Smooth muscle cell (in vitro differentiated cells): ENCODE results near the gene HIF1A. TPM values are rescaled to one million over a fixed set of nuclear protein-coding genes. Genes with fewer than 3 reads are reported as not detected.
"Not testable (repeated sequence)": the region's sequence is repeated elsewhere in the genome, so short reads cannot be mapped to it uniquely, and the experiment has no call there.

Source experiments
- DNase-seq: peaks from one replicate; lab custom pipeline; 2025; ENCODE audit not compliant: unreplicated experiment; lab: John Stamatoyannopoulos, UW
- H2AFZ ChIP-seq: fragments of 200-600 bp; sonication (generic); 2 replicates; pipeline ENCODE4 v1.6.0; 2016; ENCODE audit warnings: antibody characterized with exemption, low read depth, mild to moderate bottlenecking
- H3F3A ChIP-seq: fragments of 200-600 bp; sonication (generic); 2 replicates; pipeline ENCODE4 v1.6.0; 2017; ENCODE audit warnings: antibody characterized with exemption, low read depth
- H3K27ac ChIP-seq: fragments of 200-600 bp; sonication (generic); 2 replicates; pipeline ENCODE4 v1.5.1; 2016; ENCODE audit warnings: low read depth, mild to moderate bottlenecking
- H3K27me3 ChIP-seq: fragments of 200-600 bp; sonication (generic); 2 replicates; pipeline ENCODE4 v1.6.1; 2016; ENCODE audit warnings: low read depth, mild to moderate bottlenecking
- H3K36me3 ChIP-seq: fragments of 200-600 bp; sonication (generic); 2 replicates; pipeline ENCODE4 v1.5.1; 2016; ENCODE audit warnings: low read depth
- H3K4me1 ChIP-seq: fragments of 200-600 bp; sonication (generic); 2 replicates; pipeline ENCODE4 v1.5.1; 2016; ENCODE audit warnings: low read depth
- H3K4me2 ChIP-seq: fragments of 200-600 bp; sonication (generic); 2 replicates; pipeline ENCODE4 v1.6.0; 2016; ENCODE audit warnings: mild to moderate bottlenecking
- H3K4me3 ChIP-seq: fragments of 200-600 bp; sonication (generic); 2 replicates; pipeline ENCODE4 v1.5.1; 2016; ENCODE audit warnings: mild to moderate bottlenecking
- H3K79me2 ChIP-seq: fragments of 200-600 bp; sonication (generic); 2 replicates; pipeline ENCODE4 v1.6.0; 2016; ENCODE audit warnings: low read depth, mild to moderate bottlenecking
- H3K9ac ChIP-seq: fragments of 200-600 bp; sonication (generic); 2 replicates; pipeline ENCODE4 v1.6.0; 2016; ENCODE audit warnings: low read depth
- H3K9me3 ChIP-seq: fragments of 200-600 bp; sonication (generic); replicated peaks from 2 replicates; pipeline ENCODE4 v1.5.1; 2016; ENCODE audit warnings: low read depth
- H4K20me1 ChIP-seq: fragments of 200-600 bp; sonication (generic); 2 replicates; pipeline ENCODE4 v1.6.0; 2016; ENCODE audit warnings: low read depth
- WGBS: methylation state at CpG from one replicate; pipeline ENCODE4 v1.1.7; 2016; ENCODE audit warnings: low lambda C conversion rate; 5-methylcytosine and 5-hydroxymethylcytosine counted together
- polyA plus RNA-seq: library from polyadenylated mRNA; unstranded; fragments of >200 nt; fragmentation: Nextera tagmentation; extraction: Ambion mirVana; gene quantifications from 2 replicates; pipeline ENCODE4 v1.2.1, GENCODE V29; 2016
- total RNA-seq: library from RNA; depleted of rRNA; stranded (reverse); fragments of >200 nt; gene quantifications from 2 replicates; pipeline ENCODE4 v1.2.3, GENCODE V29; 2014
- TF ChIP-seq, protein P1 (sequence below): fragments of 200-600 bp; sonication (generic); IDR thresholded peaks from 2 replicates; pipeline ENCODE4 v1.5.1; 2017; ENCODE audit warnings: borderline replicate concordance, mild to moderate bottlenecking, antibody characterized with exemption; ENCODE audit not compliant: insufficient read depth, poor library complexity, severe bottlenecking

The HIF1A gene
- total and polyA plus RNA-seq, 2 experiments from 2014 or later, result 140 to 376 TPM

DNA sequence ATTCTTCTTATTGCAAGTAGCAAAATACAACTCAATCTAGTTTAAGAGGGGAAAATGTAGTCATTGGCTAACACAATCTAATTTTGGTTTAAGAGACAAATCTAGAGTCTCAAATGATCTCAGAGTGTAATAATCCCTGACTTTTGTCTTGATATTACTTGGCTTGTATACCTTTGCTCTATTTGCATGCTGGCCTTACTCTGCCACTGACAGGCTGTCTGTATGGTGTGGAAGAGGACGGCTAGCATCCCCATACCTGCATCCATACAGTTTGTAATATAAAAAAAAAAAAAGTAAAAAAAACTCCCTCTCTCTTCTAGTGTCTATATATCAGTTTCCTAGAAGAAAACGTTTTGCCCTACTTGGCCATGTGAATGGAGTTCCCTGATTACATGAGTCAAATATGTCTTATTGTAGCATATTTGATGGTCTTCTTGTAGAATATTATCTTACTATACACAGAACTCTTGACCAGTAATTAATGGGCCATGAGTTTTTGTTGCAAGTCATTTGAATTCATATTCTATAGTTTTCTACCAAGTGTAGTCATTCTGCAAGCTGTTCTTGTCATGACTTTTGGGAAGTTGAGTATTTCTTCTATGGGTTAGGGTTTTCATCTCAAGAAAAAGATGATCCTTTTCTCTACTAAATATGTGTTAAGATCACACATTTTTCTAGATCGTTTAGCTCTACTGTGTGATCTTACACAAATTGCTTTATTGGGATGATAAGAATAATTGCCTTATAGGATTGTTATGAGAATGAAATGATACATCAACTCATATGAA, 8.2 kb downstream of the HIF1A start:
- Histone ChIP-seq H3K36me3 (no peaks in the 10 kb centered on the region), H3K27ac (peak overlapping the region; percentile 94), H3K4me2 (peak overlapping the region; percentile 63), H3K9me3 (no peaks in the 10 kb centered on the region), H3K4me1 (peaks cover 66% of the 10 kb centered on the region), H3K27me3 (no peaks in the 10 kb centered on the region), H3K79me2 (peaks cover 96% of the 10 kb centered on the region), H3K9ac (no peak overlapping the region), H3K4me3 (no peak overlapping the region), H3F3A (peaks cover 4% of the 10 kb centered on the region), H2AFZ (no peak overlapping the region), H4K20me1 (peaks cover 96% of the 10 kb centered on the region)
- TF ChIP-seq, protein P1, sequence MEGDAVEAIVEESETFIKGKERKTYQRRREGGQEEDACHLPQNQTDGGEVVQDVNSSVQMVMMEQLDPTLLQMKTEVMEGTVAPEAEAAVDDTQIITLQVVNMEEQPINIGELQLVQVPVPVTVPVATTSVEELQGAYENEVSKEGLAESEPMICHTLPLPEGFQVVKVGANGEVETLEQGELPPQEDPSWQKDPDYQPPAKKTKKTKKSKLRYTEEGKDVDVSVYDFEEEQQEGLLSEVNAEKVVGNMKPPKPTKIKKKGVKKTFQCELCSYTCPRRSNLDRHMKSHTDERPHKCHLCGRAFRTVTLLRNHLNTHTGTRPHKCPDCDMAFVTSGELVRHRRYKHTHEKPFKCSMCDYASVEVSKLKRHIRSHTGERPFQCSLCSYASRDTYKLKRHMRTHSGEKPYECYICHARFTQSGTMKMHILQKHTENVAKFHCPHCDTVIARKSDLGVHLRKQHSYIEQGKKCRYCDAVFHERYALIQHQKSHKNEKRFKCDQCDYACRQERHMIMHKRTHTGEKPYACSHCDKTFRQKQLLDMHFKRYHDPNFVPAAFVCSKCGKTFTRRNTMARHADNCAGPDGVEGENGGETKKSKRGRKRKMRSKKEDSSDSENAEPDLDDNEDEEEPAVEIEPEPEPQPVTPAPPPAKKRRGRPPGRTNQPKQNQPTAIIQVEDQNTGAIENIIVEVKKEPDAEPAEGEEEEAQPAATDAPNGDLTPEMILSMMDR, result no peak
- no peak for DNase-seq
- WGBS, result 56% methylated on average over 3 of the region's 3 CpGs

DNA sequence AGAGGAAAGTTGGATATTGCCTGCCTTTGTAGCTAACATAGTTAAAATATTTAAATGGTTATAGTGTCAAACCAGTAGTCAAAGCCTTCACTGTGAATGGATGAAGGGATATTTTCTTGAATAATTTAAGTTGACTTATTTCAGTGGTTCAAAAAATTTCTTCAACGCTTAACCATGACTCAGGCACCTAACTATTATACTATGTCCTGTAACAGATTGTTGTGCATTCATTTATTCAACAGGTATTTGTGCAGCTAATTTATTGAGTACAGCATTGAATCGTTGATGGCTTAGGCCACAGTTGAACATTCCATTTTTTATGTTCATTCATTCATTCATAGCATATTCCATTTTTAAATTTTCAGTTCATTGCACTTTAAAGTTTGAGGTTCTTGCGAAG, 9.2 kb downstream of the HIF1A start:
- Histone ChIP-seq H3K4me1 (peaks cover 55% of the 10 kb centered on the region), H3K36me3 (no peaks in the 10 kb centered on the region), H3K27me3 (no peaks in the 10 kb centered on the region), H3K4me2 (peak overlapping the region; percentile 63), H3F3A (peaks cover 4% of the 10 kb centered on the region), H3K79me2 (peaks cover 96% of the 10 kb centered on the region), H3K27ac (peak overlapping the region; percentile 94), H3K9me3 (no peaks in the 10 kb centered on the region), H3K4me3 (no peak overlapping the region), H4K20me1 (peaks cover 96% of the 10 kb centered on the region), H2AFZ (no peak overlapping the region), H3K9ac (no peak overlapping the region)
- no peak for DNase-seq
- WGBS, result 80% methylated on average over 3 of the region's 3 CpGs
- TF ChIP-seq, protein P1, result no peak

DNA sequence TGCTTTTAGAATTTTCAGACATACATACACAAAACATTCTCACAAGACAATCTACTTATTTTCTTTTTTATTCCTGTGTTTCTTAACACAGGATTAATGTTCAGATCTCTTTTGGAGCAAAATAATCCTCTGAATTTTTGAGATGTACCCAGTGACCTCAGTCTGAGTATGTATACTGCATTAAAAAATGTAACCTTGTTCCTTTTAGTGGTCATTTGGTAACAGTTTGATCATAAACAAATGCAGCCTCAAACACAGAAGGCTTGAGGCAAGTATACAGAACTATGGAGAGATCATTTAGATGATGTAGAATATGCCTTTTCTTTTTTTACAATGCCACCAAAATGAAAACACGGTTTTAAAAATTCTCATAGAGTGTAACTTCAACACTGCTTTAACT, 9.7 kb downstream of the HIF1A start:
- no peak overlapping the region for H2AFZ ChIP-seq
- peaks cover 4% of the 10 kb centered on the region for H3F3A ChIP-seq
- no peaks in the 10 kb centered on the region for H3K27me3 ChIP-seq
- no peaks in the 10 kb centered on the region for H3K36me3 ChIP-seq
- no peak overlapping the region for H3K4me3 ChIP-seq
- peak overlapping the region; percentile 63 for H3K4me2 ChIP-seq
- H4K20me1 ChIP-seq, result peaks cover 96% of the 10 kb centered on the region
- no peak overlapping the region for H3K9ac ChIP-seq
- no peak for DNase-seq
- H3K79me2 ChIP-seq, result peaks cover 96% of the 10 kb centered on the region
- H3K9me3 ChIP-seq, result no peaks in the 10 kb centered on the region
- 80% methylated on average over 1 of the region's 1 CpG for WGBS
- H3K4me1 ChIP-seq, result peaks cover 51% of the 10 kb centered on the region
- peak overlapping the region; percentile 94 for H3K27ac ChIP-seq
- TF ChIP-seq, protein P1, result no peak

DNA sequence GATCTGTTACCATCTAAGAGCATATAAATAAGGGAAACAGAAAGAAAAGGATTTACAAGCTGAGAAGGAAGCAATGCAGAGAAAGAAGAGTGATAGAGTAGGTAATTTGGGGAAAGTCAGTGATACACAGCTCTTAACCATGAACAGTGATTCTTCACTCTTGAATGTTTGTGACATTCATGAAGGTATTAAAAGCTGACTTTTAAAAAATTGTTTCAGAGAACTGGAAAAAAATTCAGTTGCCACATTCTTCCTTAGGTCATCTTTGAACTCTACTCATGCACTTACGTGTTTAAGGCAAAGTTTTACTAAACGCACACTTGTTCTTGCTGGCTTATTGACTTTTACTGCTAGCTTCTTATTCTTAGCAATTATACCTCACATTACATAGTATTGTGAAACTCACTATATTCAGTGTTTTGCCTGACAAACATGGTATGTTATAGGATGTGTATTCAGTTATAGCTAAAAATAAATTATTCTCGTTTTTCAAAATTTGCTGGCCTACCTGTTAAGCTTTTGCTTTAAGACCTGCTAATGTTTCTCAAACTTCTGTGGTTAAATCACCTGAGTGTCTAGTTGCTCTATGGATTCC, 10.9 kb downstream of the HIF1A start:
- Histone ChIP-seq H2AFZ (no peak overlapping the region), H3K27me3 (no peaks in the 10 kb centered on the region), H3K4me1 (peaks cover 45% of the 10 kb centered on the region), H3K36me3 (no peaks in the 10 kb centered on the region), H3K4me2 (peak overlapping the region; percentile 63), H3K4me3 (no peak overlapping the region), H3K9ac (peak overlapping the region; percentile 9), H3K9me3 (no peaks in the 10 kb centered on the region), H3F3A (peaks cover 4% of the 10 kb centered on the region), H3K79me2 (peaks cover 96% of the 10 kb centered on the region), H3K27ac (peak overlapping the region; percentile 94), H4K20me1 (peaks cover 96% of the 10 kb centered on the region)
- TF ChIP-seq, protein P1, result no peak
- 80% methylated on average over 3 of the region's 3 CpGs for WGBS
- DNase-seq, result no peak

DNA sequence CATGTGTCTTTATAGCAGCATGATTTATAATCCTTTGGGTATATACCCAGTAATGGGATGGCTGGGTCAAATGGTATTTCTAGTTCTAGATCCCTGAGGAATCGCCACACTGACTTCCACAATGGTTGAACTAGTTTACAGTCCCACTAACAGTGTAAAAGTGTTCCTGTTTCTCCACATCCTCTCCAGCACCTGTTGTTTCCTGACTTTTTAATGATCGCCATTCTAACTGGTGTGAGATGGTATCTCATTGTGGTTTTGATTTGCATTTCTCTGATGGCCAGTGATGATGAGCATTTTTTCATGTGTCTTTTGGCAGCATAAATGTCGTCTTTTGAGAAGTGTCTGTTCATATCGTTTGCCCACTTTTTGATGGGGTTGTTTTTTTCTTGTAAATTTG, 12.5 kb downstream of the HIF1A start:
- WGBS, result 92% methylated on average over 3 of the region's 4 CpGs
- not testable (repeated sequence) for H3F3A ChIP-seq, H3K27me3 ChIP-seq, H3K36me3 ChIP-seq, H3K9ac ChIP-seq, DNase-seq, H3K4me2 ChIP-seq, H3K9me3 ChIP-seq, H2AFZ ChIP-seq, H3K4me3 ChIP-seq, H3K27ac ChIP-seq
- peaks cover 96% of the 10 kb centered on the region for H3K79me2 ChIP-seq
- peaks cover 96% of the 10 kb centered on the region for H4K20me1 ChIP-seq
- H3K4me1 ChIP-seq, result peaks cover 51% of the 10 kb centered on the region
